Keratinocyte (primary cell): Measurements from ENCODE around the gene KCNMA1. TPM values are rescaled to one million over a fixed set of nuclear protein-coding genes. Genes with fewer than 3 reads are reported as not detected.

Experiments used
- DNase-seq: peaks from one replicate; pipeline ENCODE4 v3.0.0-alpha.2; 2011; ENCODE audit warnings: low read depth, missing footprints, low spot score
- FAIRE-seq: peaks from 2 replicates; lab custom pipeline; 2011; peaks lifted over from hg19 to GRCh38; lab: Jason Lieb, UNC
- H2AFZ ChIP-seq: 2 replicates; pipeline ENCODE4 v1.6.0; 2012; ENCODE audit warnings: low read length, control low read depth, inconsistent platforms; ENCODE audit not compliant: control insufficient read depth
- H3K27ac ChIP-seq: 2 replicates; pipeline ENCODE4 v1.5.1; 2011; ENCODE audit warnings: low read length; ENCODE audit not compliant: control insufficient read depth, insufficient read depth
- H3K27me3 ChIP-seq: 3 replicates; pipeline ENCODE4 v1.6.0; 2011; ENCODE audit warnings: low read length; ENCODE audit not compliant: control insufficient read depth, insufficient read depth; ENCODE audit errors: extremely low read depth
- H3K36me3 ChIP-seq, 2 experiments: 2 replicates in 1 of 2; 3 replicates in 1 of 2; pipeline ENCODE4 v1.5.1; 2011; ENCODE audit warnings: low read length in 2 of 2, mild to moderate bottlenecking in 1 of 2; ENCODE audit not compliant: control insufficient read depth in 2 of 2, insufficient read depth in 2 of 2; ENCODE audit errors: extremely low read depth in 1 of 2
- H3K4me1 ChIP-seq: 3 replicates; pipeline ENCODE4 v1.5.1; 2011; ENCODE audit warnings: low read length; ENCODE audit not compliant: control insufficient read depth, insufficient read depth; ENCODE audit errors: extremely low read depth
- H3K4me2 ChIP-seq: 3 replicates; pipeline ENCODE4 v1.6.0; 2011; ENCODE audit warnings: low read depth, low read length; ENCODE audit not compliant: control insufficient read depth, insufficient read depth; ENCODE audit errors: extremely low read depth
- H3K4me3 ChIP-seq, 3 experiments: fragments of 200-600 bp in 1 of 3; sonication (generic) in 1 of 3; 2 replicates in 2 of 3; 3 replicates in 1 of 3; pipeline ENCODE4 v1.5.1; 2011 to 2016; ENCODE audit warnings: low read length in 3 of 3, mild to moderate bottlenecking in 3 of 3, control low read depth in 2 of 3, inconsistent platforms in 1 of 3, low read depth in 1 of 3, mixed read lengths in 1 of 3, mixed run types in 1 of 3, moderate library complexity in 1 of 3; ENCODE audit not compliant: control insufficient read depth in 2 of 3, insufficient read depth in 2 of 3; ENCODE audit errors: extremely low read depth in 1 of 3
- H3K79me2 ChIP-seq: 2 replicates; pipeline ENCODE4 v1.6.0; 2012; ENCODE audit warnings: low read length; ENCODE audit not compliant: control insufficient read depth, insufficient read depth
- H3K9ac ChIP-seq: 3 replicates; pipeline ENCODE4 v1.6.0; 2011; ENCODE audit warnings: low read length; ENCODE audit not compliant: control insufficient read depth, insufficient read depth; ENCODE audit errors: extremely low read depth
- H3K9me1 ChIP-seq: 3 replicates; pipeline ENCODE4 v1.6.0; 2011; ENCODE audit warnings: low read length; ENCODE audit not compliant: control insufficient read depth, insufficient read depth; ENCODE audit errors: extremely low read depth
- H3K9me3 ChIP-seq: 2 replicates; pipeline ENCODE4 v1.5.1; 2012; ENCODE audit warnings: low read depth, low read length; ENCODE audit not compliant: control insufficient read depth
- H4K20me1 ChIP-seq: 3 replicates; pipeline ENCODE4 v1.6.0; 2011; ENCODE audit warnings: low read length; ENCODE audit not compliant: control insufficient read depth, insufficient read depth; ENCODE audit errors: extremely low read depth
- CTCF ChIP-seq, 3 experiments: IDR thresholded peaks in 1 of 3; conservative IDR thresholded peaks in 1 of 3; optimal IDR thresholded peaks in 1 of 3; 2 replicates in 2 of 3; 3 replicates in 1 of 3; pipeline versions ENCODE3 to v1.5.1; 2011; ENCODE audit warnings: low read length in 3 of 3, mild to moderate bottlenecking in 3 of 3, moderate library complexity in 2 of 3, control low read depth in 1 of 3, inconsistent platforms in 1 of 3; ENCODE audit not compliant: insufficient read depth in 2 of 3; ENCODE audit errors: extremely low read depth in 1 of 3
- EZH2 ChIP-seq: IDR thresholded peaks from one replicate; pipeline ENCODE4 v1.6.1; 2012; ENCODE audit warnings: inconsistent platforms, mild to moderate bottlenecking, low read length, moderate library complexity
- dilution Hi-C: fragments of 300-500 bp; cut with MboI; formaldehyde crosslinking; loops from one replicate; pipeline ENCODE4 v1.7.0; 2020; ENCODE audit warnings: low sequenced_read_pairs; ENCODE audit not compliant: extremely low pct_ligation_motif_present
- polyA plus RNA-seq, 5 experiments: library from polyadenylated mRNA; depleted of rRNA in 3 of 5; stranded (reverse) in 3 of 5; stranded (forward) in 1 of 5; unstranded in 1 of 5; fragments of >200 nt; gene quantifications; 1 replicate in 1 of 5; 2 replicates in 3 of 5; 3 replicates in 1 of 5; pipeline versions ENCODE4 v1.2.1 to v1.2.3, GENCODE V29; 2011 to 2012; ENCODE audit warnings: missing spikeins in 2 of 5, low read depth in 1 of 5, low replicate concordance in 1 of 5

Gene KCNMA1
- polyA plus RNA-seq, 1 donor (not counting 4 experiments of a cell fraction or from before 2014, with no cell fraction given), result 6.3 TPM

GRCh38 chr10:77041636-77042258, 595.9 kb downstream of the KCNMA1 start:
- H3K9me1 ChIP-seq, result no peaks in the 10 kb centered on the region
- no peaks in the 10 kb centered on the region for H3K4me1 ChIP-seq
- no peaks in the 10 kb centered on the region for H3K9me3 ChIP-seq
- no peak for DNase-seq
- no peaks in the 10 kb centered on the region for H4K20me1 ChIP-seq
- dilution Hi-C loops, result no loop called here
- no peak overlapping the region for H2AFZ ChIP-seq
- no peak for FAIRE-seq
- no peak overlapping the region for H3K4me3 ChIP-seq
- no peak overlapping the region for H3K27ac ChIP-seq
- TF ChIP-seq EZH2 (no peak), CTCF (optimal IDR thresholded peaks at IDR 0.05 in 1 of 3, IDR thresholded peaks at IDR 0.05 in 1 of 3, conservative IDR thresholded peaks at IDR 0.05 in 1 of 3; ENCODE audit: extremely low read depth in 1 of 3, insufficient read depth in 2 of 3, low read length in 3 of 3) (no peak)
- no peaks in the 10 kb centered on the region for H3K27me3 ChIP-seq
- H3K79me2 ChIP-seq, result no peaks in the 10 kb centered on the region
- H3K36me3 ChIP-seq, result no peaks in the 10 kb centered on the region
- no peak overlapping the region for H3K4me2 ChIP-seq
- H3K9ac ChIP-seq, result no peak overlapping the region

- DNase-seq, result no peak
- H3K27me3 ChIP-seq, result peaks cover 4% of the 10 kb centered on the region
Observed at GRCh38 chr10:77038407-77038806, 599.2 kb downstream of the KCNMA1 start.

More at GRCh38 chr10:77038407-77038806, 599.2 kb downstream of the KCNMA1 start:
- H3K27ac ChIP-seq, result no peak overlapping the region
- no peak for FAIRE-seq
- dilution Hi-C loops, result no loop called here
- H3K9ac ChIP-seq, result no peak overlapping the region
- no peak overlapping the region for H3K4me3 ChIP-seq
- no peaks in the 10 kb centered on the region for H3K36me3 ChIP-seq
- no peaks in the 10 kb centered on the region for H3K4me1 ChIP-seq
- no peaks in the 10 kb centered on the region for H4K20me1 ChIP-seq
- H2AFZ ChIP-seq, result no peak overlapping the region
- no peaks in the 10 kb centered on the region for H3K79me2 ChIP-seq
- H3K4me2 ChIP-seq, result no peak overlapping the region
- H3K9me3 ChIP-seq, result no peaks in the 10 kb centered on the region
- TF ChIP-seq CTCF (optimal IDR thresholded peaks at IDR 0.05 in 1 of 3, IDR thresholded peaks at IDR 0.05 in 1 of 3, conservative IDR thresholded peaks at IDR 0.05 in 1 of 3; ENCODE audit: extremely low read depth in 1 of 3, insufficient read depth in 2 of 3, low read length in 3 of 3) (no peak), EZH2 (no peak)
- H3K9me1 ChIP-seq, result no peaks in the 10 kb centered on the region
